Stimulated activated naive CD8-positive, alpha-beta T cell treated with anti-CD3 and anti-CD28 coated beads, Interleukin-15, amount 100 ng/mL, for 72 hours (primary cell): Measurements from ENCODE around the gene HARBI1.

Source experiments
- ATAC-seq: fragments of 150-1000 bp; cut with Tn5 transposase; 2 replicates; pipeline ENCODE4 v1.10.0; 2021; ENCODE audit warnings: mild to moderate bottlenecking, moderate library complexity
- DNase-seq, 2 donors: peaks; one replicate each; pipeline ENCODE4 v3.0.0; 2021 to 2022
- H3K27ac Mint-ChIP-seq, 2 donors: one replicate each; pipeline ENCODE4 v1.8.0; 2022; ENCODE audit warnings: mild to moderate bottlenecking in 2 of 2, mixed read lengths in 2 of 2, moderate library complexity in 2 of 2
- H3K27me3 Mint-ChIP-seq: one replicate; pipeline ENCODE4 v1.8.0; 2022; ENCODE audit warnings: mixed read lengths
- H3K4me1 Mint-ChIP-seq: one replicate; pipeline ENCODE4 v1.8.0; 2022; ENCODE audit warnings: mild to moderate bottlenecking, mixed read lengths
- H3K4me3 Mint-ChIP-seq, 2 donors: one replicate each; pipeline ENCODE4 v1.8.0; 2022; ENCODE audit warnings: mild to moderate bottlenecking in 2 of 2, mixed read lengths in 2 of 2, moderate library complexity in 1 of 2
- H3K9me3 Mint-ChIP-seq, 2 donors: one replicate each; pipeline ENCODE4 v1.8.0; 2022; ENCODE audit warnings: mixed read lengths in 2 of 2

HARBI1 gene

GRCh38 chr11:46554213-46555147 lies 62.5 kb downstream of the HARBI1 start:
- Mint-ChIP-seq H3K4me3 (peak overlapping the region; percentile 31 to 63), H3K4me1 (peaks cover 48% of the 10 kb centered on the region), H3K9me3 (no peaks in the 10 kb centered on the region), H3K27me3 (no peaks in the 10 kb centered on the region), H3K27ac (peak overlapping the region; percentile 38 to 79)
- ATAC-seq = no peak
- DNase-seq = no peak

- no peaks in the 10 kb centered on the region for H3K27me3 Mint-ChIP-seq
- DNase-seq (no peak), ATAC-seq (no peak)
- peaks cover 41% of the 10 kb centered on the region for H3K4me1 Mint-ChIP-seq
- no peak overlapping the region for H3K27ac Mint-ChIP-seq
- no peaks in the 10 kb centered on the region for H3K9me3 Mint-ChIP-seq
- H3K4me3 Mint-ChIP-seq = no peak overlapping the region
These were observed 63.2 kb downstream of the HARBI1 start for GRCh38 chr11:46553814-46554212.
